Raji (cell line): ENCODE data around the gene CD274.

Experiments used
- POLR2A ChIP-seq: IDR thresholded peaks from 2 replicates; pipeline ENCODE4 v1.6.1; 2011; ENCODE audit warnings: low read depth, low read length, control low read depth; ENCODE audit not compliant: insufficient read depth

CD274 gene

DNA sequence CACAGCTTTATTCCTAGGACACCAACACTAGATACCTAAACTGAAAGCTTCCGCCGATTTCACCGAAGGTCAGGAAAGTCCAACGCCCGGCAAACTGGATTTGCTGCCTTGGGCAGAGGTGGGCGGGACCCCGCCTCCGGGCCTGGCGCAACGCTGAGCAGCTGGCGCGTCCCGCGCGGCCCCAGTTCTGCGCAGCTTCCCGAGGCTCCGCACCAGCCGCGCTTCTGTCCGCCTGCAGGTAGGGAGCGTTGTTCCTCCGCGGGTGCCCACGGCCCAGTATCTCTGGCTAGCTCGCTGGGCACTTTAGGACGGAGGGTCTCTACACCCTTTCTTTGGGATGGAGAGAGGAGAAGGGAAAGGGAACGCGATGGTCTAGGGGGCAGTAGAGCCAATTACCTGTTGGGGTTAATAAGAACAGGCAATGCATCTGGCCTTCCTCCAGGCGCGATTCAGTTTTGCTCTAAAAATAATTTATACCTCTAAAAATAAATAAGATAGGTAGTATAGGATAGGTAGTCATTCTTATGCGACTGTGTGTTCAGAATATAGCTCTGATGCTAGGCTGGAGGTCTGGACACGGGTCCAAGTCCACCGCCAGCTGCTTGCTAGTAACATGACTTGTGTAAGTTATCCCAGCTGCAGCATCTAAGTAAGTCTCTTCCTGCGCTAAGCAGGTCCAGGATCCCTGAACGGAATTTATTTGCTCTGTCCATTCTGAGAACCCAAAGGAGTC, at the start of gene CD274:
TSS of gene CD274 (plus strand) at position 184 of the 733 bp plus-strand sequence. CDS start 5,572 bp downstream, outside the sequence.
- TF ChIP-seq POLR2A, result no peak

DNA sequence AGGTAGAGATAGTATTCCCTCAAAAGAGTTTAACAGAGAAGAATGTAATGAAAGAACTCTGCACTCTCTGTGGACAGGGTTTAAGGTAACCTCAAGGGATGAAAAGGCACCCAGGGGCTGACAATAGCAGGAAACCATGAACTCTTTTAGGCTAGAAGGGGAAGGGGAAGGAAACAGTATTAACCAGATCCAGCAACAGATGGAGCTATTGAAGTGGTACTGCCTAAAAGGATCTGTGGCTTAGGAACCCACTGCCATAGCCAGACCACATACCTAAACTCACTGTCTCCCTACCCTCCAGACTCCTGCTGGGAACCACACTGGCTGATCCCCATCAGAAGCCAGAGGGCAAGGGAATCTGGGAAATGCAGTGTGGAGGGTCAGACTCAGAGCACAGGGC, 48.1 kb upstream of the CD274 start:
- TF ChIP-seq POLR2A, result no peak

DNA sequence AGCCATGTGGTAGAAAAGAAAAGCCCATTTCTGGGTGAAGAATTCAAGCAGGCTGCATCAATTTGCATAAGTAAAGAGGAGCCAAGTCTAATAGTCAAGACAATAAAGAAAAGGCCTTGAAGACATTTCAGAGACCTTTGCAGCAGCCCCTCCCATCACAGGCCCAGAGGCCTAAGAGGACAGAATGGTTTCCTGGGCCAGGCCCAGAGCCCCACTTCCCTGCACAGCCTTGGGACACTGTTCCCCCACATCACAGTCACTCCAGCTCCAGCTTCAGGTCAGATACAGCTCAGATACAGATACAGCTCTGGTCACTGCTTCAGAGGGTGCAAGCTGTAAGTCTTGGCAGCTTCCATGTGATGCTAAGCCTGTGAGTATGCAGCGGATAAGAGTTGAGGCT, 41.7 kb upstream of the CD274 start:
- no peak for TF ChIP-seq POLR2A

DNA sequence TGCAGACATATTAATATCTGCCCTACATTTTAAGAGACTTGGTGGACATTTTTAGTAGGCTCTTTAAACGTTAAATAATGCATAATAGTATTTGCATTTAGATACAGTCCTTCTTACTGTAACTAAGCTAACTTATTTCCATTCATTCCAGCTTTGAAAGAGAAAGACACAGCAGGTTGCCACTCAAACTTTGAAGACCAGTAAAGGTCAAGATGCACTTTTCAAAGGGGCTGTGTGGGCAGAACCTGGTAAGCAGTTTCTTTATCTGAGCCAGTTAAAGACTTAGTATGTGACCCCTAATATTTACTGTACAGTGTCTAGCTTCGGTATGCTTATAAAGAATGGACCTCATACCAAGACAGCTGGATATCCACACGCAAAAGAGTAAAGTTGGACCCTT, 33.4 kb upstream of the CD274 start:
- no peak for TF ChIP-seq POLR2A

DNA sequence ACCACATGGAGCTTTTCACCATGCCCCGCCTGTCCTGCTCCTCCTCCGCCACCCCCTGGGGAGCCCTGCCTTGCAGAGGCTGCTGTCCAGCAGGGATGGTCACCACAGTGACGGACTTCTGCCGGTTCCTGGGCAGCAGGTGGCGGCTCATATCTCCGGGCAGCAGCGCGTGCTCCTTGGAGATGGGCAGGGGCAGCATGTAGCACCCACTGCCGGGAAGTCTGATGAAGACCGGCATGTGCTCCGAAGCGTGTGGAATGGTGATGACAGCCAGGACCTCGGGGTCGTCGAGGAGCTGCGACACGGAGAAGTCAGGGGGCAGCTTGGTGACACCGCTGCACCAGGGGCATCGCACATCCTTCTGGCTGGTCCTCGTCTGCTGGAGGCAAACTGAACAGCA, 31.9 kb upstream of the CD274 start:
- no peak for TF ChIP-seq POLR2A

DNA sequence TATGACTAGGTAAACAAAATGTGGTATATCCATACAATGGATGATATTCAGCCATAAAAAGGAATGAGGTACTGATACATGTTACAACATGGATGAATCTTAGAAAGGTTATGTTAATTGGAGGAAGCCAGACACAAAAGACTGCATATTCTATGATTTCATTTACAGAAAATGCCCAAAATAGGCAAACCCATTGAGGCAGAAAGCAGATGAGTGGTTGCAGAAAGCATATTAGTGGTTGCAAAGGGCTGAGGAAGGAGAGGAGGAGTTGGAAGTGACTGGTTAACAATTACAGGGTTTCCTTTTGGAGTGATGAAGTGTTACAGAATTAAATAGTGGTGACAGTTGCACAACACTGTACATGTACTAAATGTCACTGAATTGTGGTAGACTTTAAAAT, 30.4 kb upstream of the CD274 start:
- no peak for TF ChIP-seq POLR2A

- TF ChIP-seq POLR2A, result no peak
Measured at GRCh38 chr9:5421163-5421562, 29.2 kb upstream of the CD274 start.

DNA sequence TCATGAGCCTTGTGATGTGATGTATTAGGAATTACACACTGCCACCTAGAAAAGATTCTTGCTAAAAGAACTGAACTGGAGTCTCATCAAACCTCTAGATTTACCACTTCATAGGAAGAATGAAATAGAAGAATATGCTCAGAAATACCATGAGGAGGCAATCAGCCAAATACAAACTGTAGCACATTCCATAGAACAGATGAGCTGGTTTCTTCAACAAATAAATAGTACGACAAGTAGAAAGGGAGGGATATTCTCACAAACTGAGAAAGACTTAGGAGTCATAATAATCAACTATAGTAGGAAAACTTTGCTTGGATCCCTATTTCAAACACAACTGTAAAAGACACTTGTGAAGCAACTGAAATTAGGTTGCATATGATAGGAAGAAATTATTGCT, 28.1 kb upstream of the CD274 start:
- TF ChIP-seq POLR2A, result no peak

- TF ChIP-seq POLR2A, result no peak
Measured at GRCh38 chr9:5425006-5425628, 25.2 kb upstream of the CD274 start.

- no peak for TF ChIP-seq POLR2A
Measured at GRCh38 chr9:5427005-5427404, 23.3 kb upstream of the CD274 start.

- no peak for TF ChIP-seq POLR2A
Measured at GRCh38 chr9:5428172-5428571, 22.2 kb upstream of the CD274 start.

DNA sequence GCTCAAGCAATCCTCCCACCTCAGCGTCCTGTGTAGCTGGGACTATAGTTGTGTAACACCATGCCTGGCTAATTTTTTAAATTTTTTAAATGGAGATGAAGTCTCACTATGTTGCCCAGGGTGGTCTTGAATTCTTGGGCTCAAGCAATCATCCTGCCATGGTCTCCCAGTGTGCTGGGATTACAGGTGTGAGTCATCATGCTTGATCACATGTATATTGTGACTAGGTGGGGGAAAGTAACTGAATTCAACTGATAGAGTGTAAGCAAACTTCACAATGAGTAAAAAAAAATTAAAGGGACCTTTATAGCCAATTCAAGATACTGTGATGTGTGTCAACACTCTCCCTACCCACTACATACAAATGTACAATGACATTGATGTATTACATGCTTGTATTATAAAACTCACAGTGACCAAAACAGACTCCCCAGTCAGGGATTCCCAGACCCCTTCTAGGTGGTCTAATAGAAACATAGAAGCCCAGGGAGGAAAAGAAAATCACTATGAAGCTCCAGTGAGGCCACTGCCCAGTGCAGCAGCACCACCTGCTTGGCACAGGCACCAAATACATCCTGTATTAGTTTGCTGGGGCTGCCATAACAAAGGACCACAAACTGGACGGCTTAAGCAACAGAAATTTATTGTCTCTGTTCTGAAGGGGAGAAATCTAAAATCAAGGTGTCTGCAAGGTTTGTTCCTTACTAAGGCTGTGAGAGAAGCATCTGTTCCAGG, 21.4 kb upstream of the CD274 start:
- TF ChIP-seq POLR2A, result no peak

- TF ChIP-seq POLR2A, result no peak
Measured at GRCh38 chr9:5429873-5430564, 20.3 kb upstream of the CD274 start.

GRCh38 chr9:5430912-5431311, 19.4 kb upstream of the CD274 start:
- TF ChIP-seq POLR2A, result no peak

GRCh38 chr9:5435912-5436311, 14.4 kb upstream of the CD274 start:
- TF ChIP-seq POLR2A, result no peak
